Loucy (cell line): Measurements from ENCODE around the gene EPN1.
"Not testable (repeated sequence)": the region's sequence is repeated elsewhere in the genome, so short reads cannot be mapped to it uniquely, and the experiment has no call there.

Experiments
- H2AFZ ChIP-seq: fragments of 200-600 bp; sonication (generic); 2 replicates; pipeline ENCODE4 v1.6.0; 2016; ENCODE audit warnings: antibody characterized with exemption, mild to moderate bottlenecking, low read length, moderate library complexity
- H3F3A ChIP-seq: fragments of 200-600 bp; 2 replicates; pipeline ENCODE4 v1.6.0; 2016; ENCODE audit warnings: antibody characterized with exemption, low read depth, mild to moderate bottlenecking
- H3K27me3 ChIP-seq: fragments of 200-600 bp; sonication (generic); 2 replicates; pipeline ENCODE4 v1.6.1; 2014; ENCODE audit warnings: low read length, mild to moderate bottlenecking; ENCODE audit not compliant: insufficient read depth, poor library complexity, severe bottlenecking
- H3K36me3 ChIP-seq: fragments of 200-600 bp; sonication (generic); 2 replicates; pipeline ENCODE4 v1.6.1; 2016; ENCODE audit warnings: low read length; ENCODE audit not compliant: insufficient read depth
- H3K4me1 ChIP-seq: fragments of 200-600 bp; sonication (generic); 2 replicates; pipeline ENCODE4 v1.5.1; 2014; ENCODE audit warnings: low read length, mild to moderate bottlenecking; ENCODE audit not compliant: insufficient read depth, poor library complexity, severe bottlenecking
- H3K4me2 ChIP-seq: fragments of 200-600 bp; sonication (generic); 2 replicates; pipeline ENCODE4 v1.6.0; 2014; ENCODE audit warnings: antibody characterized with exemption, low read length, low read depth, mild to moderate bottlenecking; ENCODE audit not compliant: poor library complexity, severe bottlenecking
- H3K4me3 ChIP-seq: fragments of 200-600 bp; sonication (generic); 2 replicates; pipeline ENCODE4 v1.5.1; 2014; ENCODE audit warnings: low read length, mild to moderate bottlenecking, mixed read lengths; ENCODE audit not compliant: poor library complexity, severe bottlenecking
- H3K79me2 ChIP-seq: fragments of 200-600 bp; sonication (generic); 2 replicates; pipeline ENCODE4 v1.6.1; 2014; ENCODE audit warnings: low read length; ENCODE audit not compliant: insufficient read depth
- H3K9ac ChIP-seq: fragments of 200-600 bp; sonication (generic); 2 replicates; pipeline ENCODE4 v1.6.0; 2014; ENCODE audit warnings: mild to moderate bottlenecking, low read depth, low read length, moderate library complexity; ENCODE audit not compliant: poor library complexity, severe bottlenecking
- H3K9me2 ChIP-seq: fragments of 200-600 bp; sonication (generic); replicated peaks from 2 replicates; pipeline ENCODE4 v1.6.1; 2016; ENCODE audit warnings: low read depth, low read length, mixed read lengths
- H3K9me3 ChIP-seq: fragments of 200-600 bp; sonication (generic); 2 replicates; pipeline ENCODE4 v1.6.1; 2014; ENCODE audit warnings: mild to moderate bottlenecking, antibody characterized with exemption, low read length, low read depth; ENCODE audit not compliant: insufficient read depth
- H4K20me1 ChIP-seq: fragments of 200-600 bp; sonication (generic); 2 replicates; pipeline ENCODE4 v1.6.0; 2014; ENCODE audit warnings: antibody characterized with exemption, low read length, mild to moderate bottlenecking; ENCODE audit not compliant: insufficient read depth, poor library complexity, severe bottlenecking
- EZH2phosphoT487 ChIP-seq: fragments of 200-600 bp; IDR thresholded peaks from 2 replicates; pipeline ENCODE4 v1.6.1; 2018; ENCODE audit warnings: antibody characterized with exemption, mild to moderate bottlenecking, moderate library complexity, borderline replicate concordance
- TF ChIP-seq, protein P1 (sequence below): fragments of 200-600 bp; sonication (generic); conservative IDR thresholded peaks from 2 replicates; pipeline ENCODE4 v1.5.1; 2014; ENCODE audit warnings: mild to moderate bottlenecking, antibody characterized with exemption, low read length

Gene EPN1

GRCh38 chr19:55712804-55713631, 38.0 kb downstream of the EPN1 start:
- Histone ChIP-seq H2AFZ (no peak overlapping the region), H3K27me3 (no peaks in the 10 kb centered on the region), H3K4me2 (no peak overlapping the region), H3K79me2 (no peaks in the 10 kb centered on the region), H3K9me3 (no peaks in the 10 kb centered on the region; the same call in 1 of the 2 replicates), H4K20me1 (no peaks in the 10 kb centered on the region), H3K4me3 (no peak overlapping the region), H3K9ac (no peak overlapping the region), H3K4me1 (no peaks in the 10 kb centered on the region), H3K9me2 (no peaks in the 10 kb centered on the region), H3F3A (no peaks in the 10 kb centered on the region), H3K36me3 (no peaks in the 10 kb centered on the region)
- TF ChIP-seq, protein P1, sequence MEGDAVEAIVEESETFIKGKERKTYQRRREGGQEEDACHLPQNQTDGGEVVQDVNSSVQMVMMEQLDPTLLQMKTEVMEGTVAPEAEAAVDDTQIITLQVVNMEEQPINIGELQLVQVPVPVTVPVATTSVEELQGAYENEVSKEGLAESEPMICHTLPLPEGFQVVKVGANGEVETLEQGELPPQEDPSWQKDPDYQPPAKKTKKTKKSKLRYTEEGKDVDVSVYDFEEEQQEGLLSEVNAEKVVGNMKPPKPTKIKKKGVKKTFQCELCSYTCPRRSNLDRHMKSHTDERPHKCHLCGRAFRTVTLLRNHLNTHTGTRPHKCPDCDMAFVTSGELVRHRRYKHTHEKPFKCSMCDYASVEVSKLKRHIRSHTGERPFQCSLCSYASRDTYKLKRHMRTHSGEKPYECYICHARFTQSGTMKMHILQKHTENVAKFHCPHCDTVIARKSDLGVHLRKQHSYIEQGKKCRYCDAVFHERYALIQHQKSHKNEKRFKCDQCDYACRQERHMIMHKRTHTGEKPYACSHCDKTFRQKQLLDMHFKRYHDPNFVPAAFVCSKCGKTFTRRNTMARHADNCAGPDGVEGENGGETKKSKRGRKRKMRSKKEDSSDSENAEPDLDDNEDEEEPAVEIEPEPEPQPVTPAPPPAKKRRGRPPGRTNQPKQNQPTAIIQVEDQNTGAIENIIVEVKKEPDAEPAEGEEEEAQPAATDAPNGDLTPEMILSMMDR = no peak
- TF ChIP-seq EZH2phosphoT487 = no peak

- Histone ChIP-seq H3K27me3 (no peaks in the 10 kb centered on the region), H2AFZ (no peak overlapping the region)
These were observed 41.5 kb downstream of the EPN1 start for GRCh38 chr19:55716531-55716930.

GRCh38 chr19:55717251-55717650, 42.2 kb downstream of the EPN1 start:
- no peak overlapping the region for H3K4me2 ChIP-seq
- no peaks in the 10 kb centered on the region for H4K20me1 ChIP-seq
- H3K9me2 ChIP-seq = no peaks in the 10 kb centered on the region
- H3K27me3 ChIP-seq = no peaks in the 10 kb centered on the region
- H3K4me1 ChIP-seq = no peaks in the 10 kb centered on the region
- H2AFZ ChIP-seq = no peak overlapping the region
- no peak overlapping the region for H3K4me3 ChIP-seq
- no peaks in the 10 kb centered on the region for H3K79me2 ChIP-seq
- peaks cover 8% of the 10 kb centered on the region; the same call in 1 of the 2 replicates for H3K9me3 ChIP-seq
- no peaks in the 10 kb centered on the region for H3F3A ChIP-seq
- no peaks in the 10 kb centered on the region for H3K36me3 ChIP-seq
- no peak for TF ChIP-seq EZH2phosphoT487
- TF ChIP-seq, protein P1 = no peak
- H3K9ac ChIP-seq = no peak overlapping the region

More at GRCh38 chr19:55716531-55716930, 41.5 kb downstream of the EPN1 start:
- H3K9ac ChIP-seq = no peak overlapping the region
- H3F3A ChIP-seq = no peaks in the 10 kb centered on the region
- H3K79me2 ChIP-seq = no peaks in the 10 kb centered on the region
- no peaks in the 10 kb centered on the region for H3K4me1 ChIP-seq
- H3K36me3 ChIP-seq = no peaks in the 10 kb centered on the region
- H3K4me3 ChIP-seq = no peak overlapping the region
- no peak overlapping the region for H3K4me2 ChIP-seq
- no peaks in the 10 kb centered on the region for H3K9me2 ChIP-seq
- H3K9me3 ChIP-seq = peaks cover 5% of the 10 kb centered on the region; the same call in 1 of the 2 replicates
- no peaks in the 10 kb centered on the region for H4K20me1 ChIP-seq
- TF ChIP-seq, protein P1 = no peak
- TF ChIP-seq EZH2phosphoT487 = no peak

- not testable (repeated sequence) for H3K36me3 ChIP-seq, H3K4me1 ChIP-seq, H3K79me2 ChIP-seq, H3K27me3 ChIP-seq, H2AFZ ChIP-seq, H3K4me2 ChIP-seq, H3K9me3 ChIP-seq, H3K9me2 ChIP-seq, H3F3A ChIP-seq, H3K4me3 ChIP-seq, H4K20me1 ChIP-seq, H3K9ac ChIP-seq
These were observed 43.1 kb downstream of the EPN1 start for GRCh38 chr19:55717879-55718711.
